Tibial artery (tissue), 4 donors: ENCODE results near the gene CHST9.

Source experiments
- DNase-seq, 2 donors: peaks; one replicate each; pipeline ENCODE4 v3.0.0-alpha.2; 2019
- H3K27ac ChIP-seq, 2 donors: fragments of 200-600 bp; sonication (generic) in 1 of 2; 1 replicate in 1 of 2; 2 replicates in 1 of 2; pipeline ENCODE4 v1.5.1; 2018 to 2019; ENCODE audit warnings: mild to moderate bottlenecking in 1 of 2
- H3K27me3 ChIP-seq, 2 donors: fragments of 200-600 bp; sonication (generic) in 1 of 2; one replicate each; pipeline versions ENCODE4 v1.5.1 to v1.6.0; 2016 to 2019
- H3K36me3 ChIP-seq, 3 donors: fragments of 200-600 bp; sonication (generic) in 2 of 3; one replicate each; pipeline ENCODE4 v1.5.1; 2016 to 2019; ENCODE audit warnings: mild to moderate bottlenecking in 2 of 3
- H3K4me1 ChIP-seq, 4 donors: fragments of 200-600 bp; sonication (generic) in 2 of 4; 1 replicate in 3 of 4; 2 replicates in 1 of 4; pipeline ENCODE4 v1.5.1; 2016 to 2019
- H3K4me3 ChIP-seq, 2 donors: fragments of 200-600 bp; sonication (generic) in 1 of 2; 1 replicate in 1 of 2; 2 replicates in 1 of 2; pipeline ENCODE4 v1.5.1; 2018 to 2019; ENCODE audit warnings: mild to moderate bottlenecking in 2 of 2
- H3K9me3 ChIP-seq, 3 donors: fragments of 200-600 bp; sonication (generic) in 1 of 3; one replicate each; pipeline ENCODE4 v1.5.1; 2016 to 2019
- intact Hi-C: fragments of 100-400 bp; cut with DNase I; formaldehyde crosslinking; loops from one replicate; pipeline ENCODE4 v1.15.0; 2023; ENCODE audit warnings: low total_unique reads
- TF ChIP-seq, protein P1 (sequence below), 2 experiments: fragments of 200-600 bp in 1 of 2; fragments of 450-650 bp in 1 of 2; IDR thresholded peaks; one replicate each; pipeline ENCODE4 v1.5.1; 2017 to 2019; ENCODE audit warnings: antibody characterized with exemption in 2 of 2, mild to moderate bottlenecking in 1 of 2, moderate library complexity in 1 of 2

The CHST9 gene

GRCh38 chr18:27202741-27203140 is 17.6 kb upstream of the CHST9 start:
- intact Hi-C loops: no loop called here
- Histone ChIP-seq H3K36me3 (no peaks in the 10 kb centered on the region), H3K9me3 (no peaks in the 10 kb centered on the region), H3K4me3 (no peak overlapping the region), H3K4me1 (no peaks in the 10 kb centered on the region), H3K27me3 (no peaks in the 10 kb centered on the region), H3K27ac (no peak overlapping the region)
- DNase-seq: no peak
- TF ChIP-seq, protein P1, sequence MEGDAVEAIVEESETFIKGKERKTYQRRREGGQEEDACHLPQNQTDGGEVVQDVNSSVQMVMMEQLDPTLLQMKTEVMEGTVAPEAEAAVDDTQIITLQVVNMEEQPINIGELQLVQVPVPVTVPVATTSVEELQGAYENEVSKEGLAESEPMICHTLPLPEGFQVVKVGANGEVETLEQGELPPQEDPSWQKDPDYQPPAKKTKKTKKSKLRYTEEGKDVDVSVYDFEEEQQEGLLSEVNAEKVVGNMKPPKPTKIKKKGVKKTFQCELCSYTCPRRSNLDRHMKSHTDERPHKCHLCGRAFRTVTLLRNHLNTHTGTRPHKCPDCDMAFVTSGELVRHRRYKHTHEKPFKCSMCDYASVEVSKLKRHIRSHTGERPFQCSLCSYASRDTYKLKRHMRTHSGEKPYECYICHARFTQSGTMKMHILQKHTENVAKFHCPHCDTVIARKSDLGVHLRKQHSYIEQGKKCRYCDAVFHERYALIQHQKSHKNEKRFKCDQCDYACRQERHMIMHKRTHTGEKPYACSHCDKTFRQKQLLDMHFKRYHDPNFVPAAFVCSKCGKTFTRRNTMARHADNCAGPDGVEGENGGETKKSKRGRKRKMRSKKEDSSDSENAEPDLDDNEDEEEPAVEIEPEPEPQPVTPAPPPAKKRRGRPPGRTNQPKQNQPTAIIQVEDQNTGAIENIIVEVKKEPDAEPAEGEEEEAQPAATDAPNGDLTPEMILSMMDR (IDR thresholded peaks at IDR 0.05): no peak

DNA sequence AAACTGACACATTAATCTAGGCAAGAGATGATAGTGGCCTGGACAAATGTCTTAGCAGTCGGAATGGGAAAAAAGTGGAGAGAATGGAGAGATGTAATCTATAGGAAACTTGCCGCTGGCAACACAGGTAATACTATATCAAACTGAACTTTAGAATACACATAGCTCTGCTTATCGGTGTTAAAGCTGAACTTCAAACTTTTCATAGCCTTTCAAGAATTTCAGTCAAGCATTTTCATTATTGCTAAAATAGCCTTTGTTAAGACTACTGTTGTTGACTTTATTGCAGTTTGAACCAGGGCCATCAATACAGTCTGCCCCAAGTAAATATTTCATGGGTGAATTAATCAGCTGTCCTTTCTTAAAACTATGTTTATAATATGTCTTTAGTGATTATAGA is 12.9 kb upstream of the CHST9 start:
- Histone ChIP-seq H3K27me3 (no peaks in the 10 kb centered on the region), H3K4me3 (no peak overlapping the region), H3K27ac (no peak overlapping the region), H3K4me1 (no peaks in the 10 kb centered on the region), H3K9me3 (no peaks in the 10 kb centered on the region), H3K36me3 (no peaks in the 10 kb centered on the region)
- no peak for DNase-seq
- TF ChIP-seq, protein P1 (IDR thresholded peaks at IDR 0.05): no peak
- intact Hi-C loops: no loop called here

GRCh38 chr18:27188309-27188708 is 3.2 kb upstream of the CHST9 start:
- H3K27ac ChIP-seq: no peak overlapping the region
- H3K9me3 ChIP-seq: no peaks in the 10 kb centered on the region
- peaks cover 0 to 11% (median 6%) of the 10 kb centered on the region in 4 donors for H3K4me1 ChIP-seq
- H3K4me3 ChIP-seq: no peak overlapping the region
- intact Hi-C loops: no loop called here
- TF ChIP-seq, protein P1 (IDR thresholded peaks at IDR 0.05): no peak
- no peak for DNase-seq
- peaks cover 0 to 19% of the 10 kb centered on the region in 2 donors for H3K27me3 ChIP-seq
- H3K36me3 ChIP-seq: no peaks in the 10 kb centered on the region

- TF ChIP-seq, protein P1 (IDR thresholded peaks at IDR 0.05): no peak
- H3K4me1 ChIP-seq: peaks cover 0 to 11% (median 6%) of the 10 kb centered on the region in 4 donors
- no peak overlapping the region for H3K4me3 ChIP-seq
- no peak for DNase-seq
- no peak overlapping the region for H3K27ac ChIP-seq
- no peaks in the 10 kb centered on the region for H3K36me3 ChIP-seq
- intact Hi-C loops: no loop called here
- no peaks in the 10 kb centered on the region for H3K9me3 ChIP-seq
- peaks cover 0 to 19% of the 10 kb centered on the region in 2 donors for H3K27me3 ChIP-seq
Measured at GRCh38 chr18:27185897-27186296, 789 bp upstream of the CHST9 start.

- Histone ChIP-seq H3K9me3 (no peaks in the 10 kb centered on the region), H3K4me1 (peaks cover 0 to 11% (median 6%) of the 10 kb centered on the region in 4 donors), H3K36me3 (no peaks in the 10 kb centered on the region), H3K4me3 (no peak overlapping the region), H3K27ac (no peak overlapping the region), H3K27me3 (peaks cover 0 to 19% of the 10 kb centered on the region in 2 donors)
- TF ChIP-seq, protein P1 (IDR thresholded peaks at IDR 0.05): no peak
- no peak for DNase-seq
- intact Hi-C loops: no loop called here
Measured at GRCh38 chr18:27184115-27185024, 738 bp downstream of the CHST9 start.
